IMR-90 (cell line): ENCODE measurements around the gene DCTN5. TPM values are rescaled to one million over a fixed set of nuclear protein-coding genes. Genes with fewer than 3 reads are reported as not detected.

Experiments
- ATAC-seq: fragments of 200-7000 bp; cut with Tn5 transposase; 2 replicates; pipeline ENCODE4 v1.9.1; 2020; ENCODE audit warnings: low read depth, mild to moderate bottlenecking, moderate library complexity
- BruUV-seq: library from RNA; stranded (reverse); fragments of 400-500 nt; replicated peaks from 2 replicates; lab custom pipeline; 2021; lab: Mats Ljungman, UMichigan
- CTCF ChIA-PET: fragments of 300-600 bp; formaldehyde crosslinking; extraction: SDS; loops from one replicate; lab custom pipeline; 2021; ENCODE audit warnings: antibody characterized with exemption; lab: Yijun Ruan, JAX
- POLR2A ChIA-PET: fragments of 300-600 bp; sonication (Branson Sonifier 250); formaldehyde crosslinking; loops from one replicate; lab custom pipeline; 2022; ENCODE audit warnings: antibody characterized with exemption; ENCODE audit not compliant: unreplicated experiment; lab: Charles Lee
- DNase-seq: peaks from one replicate; pipeline ENCODE4 v3.0.0; 2013
- H2AFZ ChIP-seq: replicated peaks from 2 replicates; pipeline ENCODE3; 2013; ENCODE audit warnings: low read length, mild to moderate bottlenecking; ENCODE audit not compliant: poor library complexity
- H2AK5ac ChIP-seq: 2 replicates; pipeline ENCODE4 v1.6.1; 2013; ENCODE audit warnings: low read depth, low read length, inconsistent platforms
- H2AK9ac ChIP-seq: replicated peaks from 2 replicates; pipeline ENCODE3; 2013; ENCODE audit warnings: mild to moderate bottlenecking, low read depth, low read length, moderate library complexity; ENCODE audit not compliant: poor library complexity
- H2BK120ac ChIP-seq: 2 replicates; pipeline ENCODE4 v1.6.1; 2013; ENCODE audit warnings: low read depth, low read length, inconsistent platforms
- H2BK15ac ChIP-seq: 3 replicates; pipeline ENCODE4 v1.6.1; 2013; ENCODE audit warnings: low read depth, low read length, inconsistent platforms
- H2BK20ac ChIP-seq: 2 replicates; pipeline ENCODE4 v1.6.1; 2013; ENCODE audit warnings: low read depth, mild to moderate bottlenecking, inconsistent platforms, low read length, moderate library complexity
- H2BK5ac ChIP-seq: 2 replicates; pipeline ENCODE4 v1.6.1; 2013; ENCODE audit warnings: mild to moderate bottlenecking, low read depth, low read length, inconsistent platforms; ENCODE audit not compliant: poor library complexity, severe bottlenecking
- H3K14ac ChIP-seq: replicated peaks from 2 replicates; pipeline ENCODE4 v1.6.1; 2013; ENCODE audit warnings: low read depth, low read length, inconsistent platforms
- H3K18ac ChIP-seq: 2 replicates; pipeline ENCODE4 v1.6.1; 2013; ENCODE audit warnings: low read depth, low read length, control low read depth
- H3K23ac ChIP-seq: 2 replicates; pipeline ENCODE4 v1.6.1; 2013; ENCODE audit warnings: low read depth, low read length, inconsistent platforms
- H3K27ac ChIP-seq: 2 replicates; pipeline ENCODE4 v1.5.1; 2013; ENCODE audit warnings: mild to moderate bottlenecking, control low read depth, low read length; ENCODE audit not compliant: insufficient read depth
- H3K27me3 ChIP-seq: 2 replicates; pipeline ENCODE4 v1.6.1; 2013; ENCODE audit warnings: low read length; ENCODE audit not compliant: control insufficient read depth, insufficient read depth
- H3K36me3 ChIP-seq: 2 replicates; pipeline ENCODE4 v1.6.1; 2013; ENCODE audit warnings: low read length, mixed read lengths; ENCODE audit not compliant: control insufficient read depth, insufficient read depth
- H3K4ac ChIP-seq: 2 replicates; pipeline ENCODE4 v1.6.1; 2013; ENCODE audit warnings: low read depth, low read length, inconsistent platforms
- H3K4me1 ChIP-seq: 2 replicates; pipeline ENCODE4 v1.6.1; 2013; ENCODE audit warnings: low read length, mixed read lengths; ENCODE audit not compliant: control insufficient read depth, insufficient read depth
- H3K4me2 ChIP-seq: 2 replicates; pipeline ENCODE4 v1.6.1; 2013; ENCODE audit warnings: low read depth, mild to moderate bottlenecking, control low read depth, low read length, moderate library complexity
- H3K4me3 ChIP-seq: 2 replicates; pipeline ENCODE4 v1.5.1; 2013; ENCODE audit warnings: low read depth, mild to moderate bottlenecking, control low read depth, low read length, moderate library complexity; ENCODE audit not compliant: insufficient read depth
- H3K56ac ChIP-seq: 2 replicates; pipeline ENCODE4 v1.6.1; 2013; ENCODE audit warnings: low read length, inconsistent platforms; ENCODE audit not compliant: insufficient read depth; ENCODE audit errors: extremely low read depth
- H3K79me1 ChIP-seq, 2 experiments: 2 replicates each; pipeline ENCODE4 v1.6.1; 2013; ENCODE audit warnings: low read length in 2 of 2, inconsistent platforms in 1 of 2, low read depth in 1 of 2
- H3K9ac ChIP-seq: 2 replicates; pipeline ENCODE4 v1.6.1; 2013; ENCODE audit warnings: low read depth, low read length, control low read depth
- H3K9me1 ChIP-seq: 2 replicates; pipeline ENCODE4 v1.6.1; 2013; ENCODE audit warnings: low read length, inconsistent platforms; ENCODE audit not compliant: insufficient read depth
- H3K9me3 ChIP-seq: 2 replicates; pipeline ENCODE4 v1.6.1; 2013; ENCODE audit warnings: low read length; ENCODE audit not compliant: control insufficient read depth, insufficient read depth
- H4K20me1 ChIP-seq: 2 replicates; pipeline ENCODE4 v1.6.1; 2013; ENCODE audit warnings: low read length, inconsistent platforms; ENCODE audit not compliant: insufficient read depth
- H4K5ac ChIP-seq: 2 replicates; pipeline ENCODE4 v1.6.1; 2013; ENCODE audit warnings: mild to moderate bottlenecking, low read depth, low read length, control low read depth
- H4K8ac ChIP-seq, 2 experiments: 2 replicates each; pipeline ENCODE4 v1.6.1; 2013; ENCODE audit warnings: low read depth in 2 of 2, low read length in 2 of 2, control low read depth in 1 of 2, inconsistent platforms in 1 of 2
- H4K91ac ChIP-seq: 2 replicates; pipeline ENCODE4 v1.6.1; 2013; ENCODE audit warnings: low read depth, low read length, inconsistent platforms; ENCODE audit not compliant: insufficient read depth
- BHLHE40 ChIP-seq: fragments of 150-350 bp; IDR thresholded peaks from 2 replicates; pipeline ENCODE4 v1.6.1; 2016; ENCODE audit warnings: mild to moderate bottlenecking, low read depth, low read length
- CEBPB ChIP-seq: IDR thresholded peaks from 2 replicates; pipeline ENCODE4 v1.6.1; 2012; ENCODE audit warnings: low read depth, low read length, improper control_type of control experiment
- CHD1 ChIP-seq: IDR thresholded peaks from 2 replicates; pipeline ENCODE4 v1.6.1; 2012; ENCODE audit warnings: low read depth, low read length, improper control_type of control experiment
- FOS ChIP-seq: fragments of 150-350 bp; IDR thresholded peaks from 2 replicates; pipeline ENCODE4 v1.6.1; 2016; ENCODE audit warnings: low read depth, low read length
- MAFK ChIP-seq: IDR thresholded peaks from 2 replicates; pipeline ENCODE4 v1.6.1; 2012; ENCODE audit warnings: low read depth, low read length, improper control_type of control experiment
- MAZ ChIP-seq: IDR thresholded peaks from 2 replicates; pipeline ENCODE4 v1.6.1; 2012; ENCODE audit warnings: low read depth, mild to moderate bottlenecking, low read length, improper control_type of control experiment, moderate library complexity, borderline replicate concordance
- MXI1 ChIP-seq: IDR thresholded peaks from 2 replicates; pipeline ENCODE4 v1.6.1; 2012; ENCODE audit warnings: low read depth, mild to moderate bottlenecking, low read length, moderate library complexity, borderline replicate concordance
- NFE2L2 ChIP-seq: fragments of 150-350 bp; IDR thresholded peaks from 2 replicates; pipeline ENCODE4 v1.6.1; 2016; ENCODE audit warnings: low read depth, mild to moderate bottlenecking, low read length
- POLR2A ChIP-seq: IDR thresholded peaks from 2 replicates; pipeline ENCODE4 v1.6.1; 2012; ENCODE audit warnings: mild to moderate bottlenecking, low read depth, low read length
- RAD21 ChIP-seq: IDR thresholded peaks from 2 replicates; pipeline ENCODE4 v1.6.1; 2012; ENCODE audit warnings: low read length, improper control_type of control experiment
- RCOR1 ChIP-seq: IDR thresholded peaks from 2 replicates; pipeline ENCODE4 v1.6.1; 2012; ENCODE audit warnings: mild to moderate bottlenecking, low read length, improper control_type of control experiment; ENCODE audit not compliant: insufficient replicate concordance
- RFX5 ChIP-seq: IDR thresholded peaks from 2 replicates; pipeline ENCODE4 v1.8.0; 2012; ENCODE audit warnings: low read depth, mild to moderate bottlenecking, low read length, moderate library complexity
- SMC3 ChIP-seq: fragments of 150-350 bp; IDR thresholded peaks from 2 replicates; pipeline ENCODE4 v1.6.1; 2016; ENCODE audit warnings: low read depth, mild to moderate bottlenecking, antibody characterized with exemption, low read length, moderate library complexity
- USF2 ChIP-seq: fragments of 150-350 bp; IDR thresholded peaks from 2 replicates; pipeline ENCODE4 v1.6.1; 2017; ENCODE audit warnings: mild to moderate bottlenecking, antibody characterized with exemption, low read length, low read depth
- WGBS, 2 experiments: methylation state at CpG; one replicate each; pipeline versions ENCODE4 v1.1.5 to v1.1.7; 2013; ENCODE audit warnings: missing lambda C conversion rate in 2 of 2; ENCODE audit not compliant: insufficient read length in 1 of 2; ENCODE audit errors: extremely low coverage in 2 of 2; 5-methylcytosine and 5-hydroxymethylcytosine counted together
- dilution Hi-C: fragments of 300-500 bp; cut with HindIII; formaldehyde crosslinking; loops from one replicate; pipeline ENCODE4 v1.14.3; 2018; ENCODE audit warnings: low sequenced_read_pairs; ENCODE audit not compliant: unreplicated experiment
- in situ Hi-C: fragments of 300-500 bp; cut with MboI; formaldehyde crosslinking; loops from 3 replicates; pipeline ENCODE4 v1.14.3; 2019; ENCODE audit warnings: low sequenced_read_pairs, inconsistent platforms, mixed read lengths
- intact Hi-C: fragments of 100-400 bp; cut with micrococcal nuclease; formaldehyde crosslinking; loops from 2 replicates; pipeline ENCODE4 v1.10.0; 2022
- polyA plus RNA-seq, 3 experiments: library from polyadenylated mRNA; depleted of rRNA; stranded (reverse); fragments of >200 nt; gene quantifications; 2 replicates each; pipeline ENCODE4 v1.2.3, GENCODE V29; 2012; ENCODE audit warnings: low replicate concordance in 1 of 3
- total RNA-seq: library from RNA; depleted of rRNA; stranded (reverse); fragments of >200 nt; gene quantifications from 2 replicates; pipeline ENCODE4 v1.2.3, GENCODE V29; 2012
- TF ChIP-seq, protein P1 (sequence below): conservative IDR thresholded peaks from 2 replicates; pipeline ENCODE4 v1.5.1; 2012; ENCODE audit warnings: mild to moderate bottlenecking, low read depth, low read length, improper control_type of control experiment
- TF ChIP-seq, protein P2 (sequence below): fragments of 150-350 bp; IDR thresholded peaks from 2 replicates; pipeline ENCODE4 v1.6.1; 2016; ENCODE audit warnings: low read depth, mild to moderate bottlenecking, low read length, moderate library complexity, borderline replicate concordance

Gene DCTN5
- total and polyA plus RNA-seq, 2 of the 4 experiments (the other 2 are of a cell fraction) = 49.6 to 111 TPM

GRCh38 chr16:23642246-23642774 lies 1.0 kb downstream of the DCTN5 start:
- H3K4ac ChIP-seq = no peak overlapping the region
- DNase-seq (no peak), ATAC-seq (no peak)
- peak overlapping the region; percentile 93 for H3K9ac ChIP-seq
- TF ChIP-seq RAD21 (no peak), CEBPB (no peak), MAFK (no peak), SMC3 (no peak), CHD1 (no peak), RCOR1 (no peak), MAZ (no peak), NFE2L2 (no peak), MXI1 (no peak), BHLHE40 (no peak), POLR2A (no peak), FOS (no peak), RFX5 (no peak), USF2 (no peak)
- TF ChIP-seq, protein P1, sequence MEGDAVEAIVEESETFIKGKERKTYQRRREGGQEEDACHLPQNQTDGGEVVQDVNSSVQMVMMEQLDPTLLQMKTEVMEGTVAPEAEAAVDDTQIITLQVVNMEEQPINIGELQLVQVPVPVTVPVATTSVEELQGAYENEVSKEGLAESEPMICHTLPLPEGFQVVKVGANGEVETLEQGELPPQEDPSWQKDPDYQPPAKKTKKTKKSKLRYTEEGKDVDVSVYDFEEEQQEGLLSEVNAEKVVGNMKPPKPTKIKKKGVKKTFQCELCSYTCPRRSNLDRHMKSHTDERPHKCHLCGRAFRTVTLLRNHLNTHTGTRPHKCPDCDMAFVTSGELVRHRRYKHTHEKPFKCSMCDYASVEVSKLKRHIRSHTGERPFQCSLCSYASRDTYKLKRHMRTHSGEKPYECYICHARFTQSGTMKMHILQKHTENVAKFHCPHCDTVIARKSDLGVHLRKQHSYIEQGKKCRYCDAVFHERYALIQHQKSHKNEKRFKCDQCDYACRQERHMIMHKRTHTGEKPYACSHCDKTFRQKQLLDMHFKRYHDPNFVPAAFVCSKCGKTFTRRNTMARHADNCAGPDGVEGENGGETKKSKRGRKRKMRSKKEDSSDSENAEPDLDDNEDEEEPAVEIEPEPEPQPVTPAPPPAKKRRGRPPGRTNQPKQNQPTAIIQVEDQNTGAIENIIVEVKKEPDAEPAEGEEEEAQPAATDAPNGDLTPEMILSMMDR = no peak
- TF ChIP-seq, protein P2, sequence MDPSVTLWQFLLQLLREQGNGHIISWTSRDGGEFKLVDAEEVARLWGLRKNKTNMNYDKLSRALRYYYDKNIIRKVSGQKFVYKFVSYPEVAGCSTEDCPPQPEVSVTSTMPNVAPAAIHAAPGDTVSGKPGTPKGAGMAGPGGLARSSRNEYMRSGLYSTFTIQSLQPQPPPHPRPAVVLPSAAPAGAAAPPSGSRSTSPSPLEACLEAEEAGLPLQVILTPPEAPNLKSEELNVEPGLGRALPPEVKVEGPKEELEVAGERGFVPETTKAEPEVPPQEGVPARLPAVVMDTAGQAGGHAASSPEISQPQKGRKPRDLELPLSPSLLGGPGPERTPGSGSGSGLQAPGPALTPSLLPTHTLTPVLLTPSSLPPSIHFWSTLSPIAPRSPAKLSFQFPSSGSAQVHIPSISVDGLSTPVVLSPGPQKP = no peak
- H3K27ac ChIP-seq = no peak overlapping the region
- dilution Hi-C loops = no loop called here
- H2BK5ac ChIP-seq = no peak overlapping the region
- H4K8ac ChIP-seq = 0 out of 4 replicates have a peak overlapping the region, but pooled peaks of 1 of the 2 experiments have one; percentile 1
- H4K5ac ChIP-seq = no peak overlapping the region
- H3K9me1 ChIP-seq = peaks cover 2% of the 10 kb centered on the region; the same call in 1 of the 2 replicates
- H3K14ac ChIP-seq = no peak overlapping the region
- no peak overlapping the region for H3K18ac ChIP-seq
- H3K4me3 ChIP-seq = peak overlapping the region; percentile 80
- peak overlapping the region; percentile 93 for H3K4me2 ChIP-seq
- no peaks in the 10 kb centered on the region for H3K9me3 ChIP-seq
- in situ Hi-C loops = no loop called here
- no CpG with 5 or more reads among the region's 14 CpGs for WGBS, 2 experiments
- H3K36me3 ChIP-seq = peaks cover 10% of the 10 kb centered on the region
- no peak overlapping the region for H4K91ac ChIP-seq
- no TSS peak for BruUV-seq
- intact Hi-C loops = loop anchor here (5.0 kb wide), 1 partner anchor 85 kb away; the partner anchor contains the start of genes EARS2 and UBFD1
- no peak overlapping the region for H2BK120ac ChIP-seq
- peaks cover 4% of the 10 kb centered on the region; the same call in 1 of the 2 replicates for H3K4me1 ChIP-seq
- H3K27me3 ChIP-seq = no peaks in the 10 kb centered on the region
- H2AK5ac ChIP-seq = no peak overlapping the region
- H3K79me1 ChIP-seq = peaks cover 29 to 39% of the 10 kb centered on the region in 2 experiments
- no peak overlapping the region for H2BK15ac ChIP-seq
- H3K56ac ChIP-seq = no peak overlapping the region
- CTCF ChIA-PET = no interaction called here
- H3K23ac ChIP-seq = peak overlapping the region; percentile 11
- no peak overlapping the region for H2BK20ac ChIP-seq
- H2AFZ ChIP-seq = no peak overlapping the region
- no peak overlapping the region for H2AK9ac ChIP-seq
- POLR2A ChIA-PET = no interaction called here
- peaks cover 3% of the 10 kb centered on the region; the same call in 1 of the 2 replicates for H4K20me1 ChIP-seq
